ENCODE data around the gene GFI1. TPM values are rescaled to one million over a fixed set of nuclear protein-coding genes. Genes with fewer than 3 reads are reported as not detected.
A peak's percentile ranks its signal among the peaks of the same experiment; 100 is the strongest.
"Not testable (repeated sequence)": the region's sequence is repeated elsewhere in the genome, so short reads cannot be mapped to it uniquely, and the experiment has no call there.

The GFI1 gene
- 1 to 10 TPM in 1 of 4 donors, under 1 TPM in 2, not detected in 1; 0.26 to 2.4 (median 0.95) TPM for total RNA-seq

DNA sequence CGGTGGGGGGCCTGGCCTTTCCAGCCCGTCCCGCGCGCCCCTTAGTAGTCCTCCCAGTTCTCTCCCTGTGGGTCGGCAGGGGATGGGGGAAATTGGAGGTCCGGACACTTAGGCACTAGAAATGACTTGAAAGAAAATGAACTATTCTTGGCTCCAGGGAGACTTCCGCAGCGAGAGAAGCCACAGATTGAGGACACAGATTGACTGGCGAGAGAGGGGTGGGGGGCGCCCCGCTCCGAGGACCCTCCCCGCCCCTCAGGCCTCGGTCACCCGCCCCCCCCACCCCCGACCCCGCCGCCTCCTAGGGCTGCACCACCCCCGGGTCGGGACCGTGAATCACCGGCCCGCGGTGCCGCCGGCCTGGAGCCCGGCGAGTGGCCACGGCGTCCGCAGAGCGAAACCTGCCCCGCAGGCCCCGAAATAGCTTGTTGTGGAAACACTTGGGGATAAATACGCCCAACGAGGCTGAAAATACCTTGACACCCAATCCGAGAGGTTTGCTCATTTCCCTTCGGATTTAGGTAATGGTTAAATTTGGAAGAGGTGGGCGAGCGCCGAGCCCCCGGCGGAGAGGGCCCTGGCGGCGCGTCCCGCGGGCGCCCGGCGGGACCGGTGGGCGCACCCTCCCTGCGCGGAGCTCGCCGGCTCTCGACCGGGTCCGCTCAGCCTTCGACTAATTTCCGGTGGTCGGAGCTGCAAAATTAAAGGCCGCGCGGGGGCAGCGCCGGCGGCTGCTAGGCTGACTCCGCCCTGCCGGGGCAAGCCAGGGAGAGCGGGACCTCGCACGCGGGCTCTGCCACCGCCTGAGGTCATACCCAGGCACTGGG lies at the start of gene GFI1:
GFI1 (minus strand) TSS at position 675 of the 827 bp plus-strand sequence. CDS start 3,438 bp downstream, outside the sequence.
- Histone ChIP-seq H3K27me3 (peaks cover 12 to 49% of the 10 kb centered on the region in 2 donors), H3K27ac (no peak within 1 kb of the TSS), H3K4me3 (peak within 1 kb of the TSS; percentile 6 to 36), H3K9me3 (no peaks in the 10 kb centered on the region), H3K36me3 (no peaks in the 10 kb centered on the region), H3K4me1 (peaks cover 0 to 38% of the 10 kb centered on the region in 2 donors)
- intact Hi-C loops (cut with DNase I; ENCODE audit: low total_unique reads) = no loop called here
- no peak for DNase-seq
- TF ChIP-seq POLR2A (IDR thresholded peaks at IDR 0.05) = no peak
- TF ChIP-seq, protein P1, sequence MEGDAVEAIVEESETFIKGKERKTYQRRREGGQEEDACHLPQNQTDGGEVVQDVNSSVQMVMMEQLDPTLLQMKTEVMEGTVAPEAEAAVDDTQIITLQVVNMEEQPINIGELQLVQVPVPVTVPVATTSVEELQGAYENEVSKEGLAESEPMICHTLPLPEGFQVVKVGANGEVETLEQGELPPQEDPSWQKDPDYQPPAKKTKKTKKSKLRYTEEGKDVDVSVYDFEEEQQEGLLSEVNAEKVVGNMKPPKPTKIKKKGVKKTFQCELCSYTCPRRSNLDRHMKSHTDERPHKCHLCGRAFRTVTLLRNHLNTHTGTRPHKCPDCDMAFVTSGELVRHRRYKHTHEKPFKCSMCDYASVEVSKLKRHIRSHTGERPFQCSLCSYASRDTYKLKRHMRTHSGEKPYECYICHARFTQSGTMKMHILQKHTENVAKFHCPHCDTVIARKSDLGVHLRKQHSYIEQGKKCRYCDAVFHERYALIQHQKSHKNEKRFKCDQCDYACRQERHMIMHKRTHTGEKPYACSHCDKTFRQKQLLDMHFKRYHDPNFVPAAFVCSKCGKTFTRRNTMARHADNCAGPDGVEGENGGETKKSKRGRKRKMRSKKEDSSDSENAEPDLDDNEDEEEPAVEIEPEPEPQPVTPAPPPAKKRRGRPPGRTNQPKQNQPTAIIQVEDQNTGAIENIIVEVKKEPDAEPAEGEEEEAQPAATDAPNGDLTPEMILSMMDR (IDR thresholded peaks at IDR 0.05) = no peak

DNA sequence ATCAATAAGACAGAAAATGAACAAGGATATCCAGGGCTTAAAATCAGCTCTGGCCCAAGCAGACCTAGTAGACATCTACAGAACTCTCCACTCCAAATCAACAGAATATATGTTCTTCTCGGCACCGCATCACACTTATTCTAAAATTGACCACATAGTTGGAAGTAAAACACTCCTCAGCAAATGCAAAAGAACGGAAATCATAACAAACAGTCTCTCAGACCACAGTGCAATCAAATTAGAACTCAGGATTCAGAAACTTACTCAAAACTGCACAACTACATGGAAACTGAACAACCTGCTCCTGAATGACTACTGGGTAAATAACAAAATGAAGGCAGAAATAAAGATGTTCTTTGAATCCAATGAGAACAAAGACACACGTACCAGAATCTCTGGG lies 45.6 kb upstream of the GFI1 start:
- H3K4me3 ChIP-seq; DNase-seq; H3K36me3 ChIP-seq; H3K27me3 ChIP-seq; H3K4me1 ChIP-seq; H3K27ac ChIP-seq; intact Hi-C loops (cut with DNase I; ENCODE audit: low total_unique reads); H3K9me3 ChIP-seq: not testable (repeated sequence)

DNA sequence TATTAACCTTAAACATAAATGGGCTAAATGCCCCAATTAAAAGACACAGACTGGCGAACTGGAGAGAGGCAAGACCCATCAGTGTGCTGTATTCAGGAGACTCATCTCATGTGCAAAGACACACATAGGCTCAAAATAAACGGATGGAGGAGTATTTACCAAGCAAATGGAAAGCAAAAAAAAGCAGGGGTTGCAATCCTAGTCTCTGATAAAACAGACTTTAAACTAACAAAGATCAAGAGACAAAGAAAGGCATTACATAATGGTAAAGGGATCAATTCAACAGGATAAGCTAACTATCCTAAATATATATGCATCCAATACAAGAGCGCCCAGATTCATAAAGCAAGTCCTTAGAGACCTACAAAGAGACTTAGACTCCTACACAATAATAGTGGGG lies 45.2 kb upstream of the GFI1 start:
- H3K4me3 ChIP-seq; H3K27me3 ChIP-seq; DNase-seq; H3K9me3 ChIP-seq; H3K36me3 ChIP-seq; H3K27ac ChIP-seq; H3K4me1 ChIP-seq; intact Hi-C loops (cut with DNase I; ENCODE audit: low total_unique reads): not testable (repeated sequence)

DNA sequence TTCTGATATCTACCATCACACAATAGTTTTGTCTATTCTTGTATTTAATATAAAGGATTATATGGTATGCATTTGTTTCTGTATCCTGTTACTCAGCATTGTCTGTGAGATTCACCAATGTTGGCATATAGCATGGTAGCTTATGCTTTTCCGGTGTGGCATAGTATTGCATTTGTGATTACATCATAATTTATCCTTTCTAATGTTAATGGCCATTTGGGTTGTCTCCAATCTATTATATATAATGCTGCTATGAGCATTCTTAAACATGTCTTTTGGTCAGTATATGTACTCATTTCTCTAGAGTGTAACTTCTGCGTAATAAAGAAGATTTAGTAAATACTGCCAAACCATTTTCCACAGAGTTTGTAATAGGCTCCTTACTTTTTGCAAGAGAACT lies 40.9 kb upstream of the GFI1 start:
- no peak for TF ChIP-seq POLR2A (IDR thresholded peaks at IDR 0.05)
- TF ChIP-seq, protein P1 (IDR thresholded peaks at IDR 0.05) = no peak
- no peaks in the 10 kb centered on the region for H3K36me3 ChIP-seq
- intact Hi-C loops (cut with DNase I; ENCODE audit: low total_unique reads) = no loop called here
- H3K4me3 ChIP-seq = no peak overlapping the region
- DNase-seq = no peak
- no peaks in the 10 kb centered on the region for H3K27me3 ChIP-seq
- H3K9me3 ChIP-seq = no peaks in the 10 kb centered on the region
- no peaks in the 10 kb centered on the region for H3K4me1 ChIP-seq
- H3K27ac ChIP-seq = no peak overlapping the region

DNA sequence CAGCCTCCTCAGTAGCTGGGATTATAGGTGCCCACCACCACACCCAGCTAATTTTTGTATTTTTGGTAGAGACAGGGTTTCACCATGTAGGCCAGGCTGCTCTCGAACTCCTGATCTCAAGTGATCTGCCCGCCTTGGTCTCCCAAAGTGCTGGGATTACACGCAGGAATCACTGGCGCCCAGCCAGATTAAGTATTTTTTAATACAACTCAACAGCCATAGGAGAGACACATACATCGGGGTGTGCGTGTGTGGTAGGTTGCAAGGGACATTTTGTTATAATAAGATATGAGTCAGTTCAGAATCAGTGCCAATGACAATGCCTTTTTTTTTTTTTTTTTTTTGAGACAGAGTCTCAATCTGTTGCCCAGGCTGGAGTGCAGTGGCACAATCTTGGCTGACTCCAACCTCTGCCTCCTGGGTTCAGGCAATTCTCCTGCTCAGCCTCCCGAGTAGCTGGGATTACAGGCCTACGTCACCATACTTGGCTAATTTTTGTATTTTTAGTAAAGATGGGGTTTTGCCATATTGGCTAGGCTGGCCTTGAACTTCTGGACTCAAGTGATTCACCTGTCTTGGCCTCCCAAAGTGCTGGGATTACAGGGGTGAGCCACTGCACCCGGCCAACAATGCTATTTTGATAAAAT lies 38.3 kb upstream of the GFI1 start:
- H3K4me3 ChIP-seq; H3K9me3 ChIP-seq; H3K27me3 ChIP-seq; H3K36me3 ChIP-seq; H3K27ac ChIP-seq; H3K4me1 ChIP-seq; intact Hi-C loops (cut with DNase I; ENCODE audit: low total_unique reads); DNase-seq: not testable (repeated sequence)

DNA sequence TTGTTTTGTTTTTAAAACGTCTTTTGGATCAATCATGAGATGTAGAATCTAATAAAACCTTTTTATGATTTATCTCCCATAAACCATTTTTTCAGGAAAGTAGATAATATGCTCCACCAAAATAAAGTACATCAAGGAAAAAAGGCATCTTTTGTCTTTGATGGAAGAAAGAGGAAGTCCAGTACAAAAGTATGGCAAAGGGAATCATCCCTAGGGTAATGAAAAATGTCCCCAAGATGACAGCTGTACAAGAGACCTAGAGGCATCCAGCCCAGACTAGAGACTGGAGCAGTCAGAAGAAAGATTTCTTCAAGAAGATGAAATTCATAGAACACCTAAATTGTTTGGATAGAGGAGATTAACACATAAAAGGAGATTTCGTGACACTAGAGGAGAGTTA lies 32.3 kb upstream of the GFI1 start:
- TF ChIP-seq, protein P1 (IDR thresholded peaks at IDR 0.05) = no peak
- TF ChIP-seq POLR2A (IDR thresholded peaks at IDR 0.05) = no peak
- no peak for DNase-seq
- H3K4me3 ChIP-seq = no peak overlapping the region
- no peaks in the 10 kb centered on the region for H3K4me1 ChIP-seq
- no peaks in the 10 kb centered on the region for H3K36me3 ChIP-seq
- intact Hi-C loops (cut with DNase I; ENCODE audit: low total_unique reads) = no loop called here
- H3K9me3 ChIP-seq = no peaks in the 10 kb centered on the region
- no peak overlapping the region for H3K27ac ChIP-seq
- no peaks in the 10 kb centered on the region for H3K27me3 ChIP-seq

Data from uterus (tissue), 4 donors.